Non-pigmented ciliary epithelial cell (primary cell): ENCODE measurements around the gene FTH1.

Experiments used
- DNase-seq: peaks from one replicate; pipeline ENCODE4 v3.0.0-alpha.2; 2010; ENCODE audit warnings: low read depth

The FTH1 gene

DNA sequence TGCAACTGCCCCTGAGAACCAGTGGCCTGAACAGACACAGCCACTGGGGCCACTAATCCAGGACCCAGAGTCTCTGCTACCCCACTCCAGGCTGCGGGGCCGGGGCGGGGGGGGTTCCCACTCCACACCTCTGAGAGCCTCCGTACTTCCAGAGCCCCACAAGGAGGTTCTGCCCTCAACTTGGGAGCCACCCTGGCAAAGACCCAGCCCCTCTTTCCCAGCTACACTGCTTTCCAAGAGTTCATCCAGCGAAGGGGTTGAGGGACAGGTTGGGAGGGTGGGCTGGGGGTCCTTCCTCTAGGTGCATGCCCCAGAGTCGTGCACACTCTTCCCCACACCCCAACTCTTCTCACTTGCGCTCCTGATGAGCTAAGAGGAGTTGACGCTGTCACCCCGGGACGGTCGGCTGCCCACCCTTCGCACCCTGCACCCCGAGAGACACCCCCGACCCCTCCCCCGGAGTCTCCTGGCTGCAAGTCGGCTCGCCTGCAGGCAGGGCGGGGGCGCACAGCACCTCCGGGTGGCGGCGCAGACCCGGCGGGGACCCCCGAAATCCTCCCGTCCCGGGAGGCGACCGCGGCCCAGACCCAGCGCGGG, 50.6 kb downstream of the FTH1 start:
- no peak for DNase-seq

DNA sequence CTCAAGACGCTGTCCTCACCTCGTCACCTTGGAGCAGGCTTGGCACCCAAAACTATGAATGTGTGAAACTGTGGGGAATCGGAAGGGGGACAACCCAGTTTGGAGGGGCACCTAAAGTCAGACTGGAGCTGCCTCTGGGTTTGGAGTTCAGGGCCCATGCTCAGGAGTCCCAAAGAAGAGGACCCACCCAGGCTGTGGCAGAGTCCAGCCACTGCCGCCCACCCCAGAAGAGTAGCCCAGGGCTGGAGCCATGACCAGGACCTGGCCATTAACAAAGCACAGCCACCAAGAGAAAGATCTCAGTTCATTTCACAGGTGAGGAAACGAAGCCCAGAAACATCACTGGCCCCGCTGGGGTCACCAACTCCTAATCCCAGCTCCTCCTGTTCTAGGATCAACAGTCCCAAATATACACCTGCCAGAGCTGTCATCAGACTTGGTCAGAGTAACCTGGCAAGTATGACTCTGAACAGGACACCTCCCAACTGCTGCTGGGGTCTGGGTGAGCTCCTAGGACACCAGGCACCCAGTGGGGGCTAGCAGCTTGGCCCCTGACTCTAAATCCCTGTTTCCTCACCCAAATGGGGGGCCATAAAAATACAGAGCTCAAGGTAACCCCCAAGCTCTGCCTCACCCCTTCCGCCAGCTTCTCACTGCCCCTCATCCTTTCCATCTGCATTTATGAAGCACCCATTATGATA, 52.8 kb downstream of the FTH1 start:
- no peak for DNase-seq
